Embryonic facial prominence (tissue), 1 donor: ENCODE measurements around the gene DDR1.
"Not testable (repeated sequence)": the region's sequence is repeated elsewhere in the genome, so short reads cannot be mapped to it uniquely, and the experiment has no call there.

Experiments
- DNase-seq: peaks from one replicate; pipeline ENCODE4 v3.0.0-alpha.2; 2016; ENCODE audit errors: extremely low spot score

Gene DDR1

GRCh38 chr6:30854285-30855040 is 29.9 kb upstream of the DDR1 start:
- no peak for DNase-seq

- no peak for DNase-seq
Observed at GRCh38 chr6:30855429-30856075, 28.8 kb upstream of the DDR1 start.

- DNase-seq: no peak
Observed at GRCh38 chr6:30857112-30857511, 27.2 kb upstream of the DDR1 start.

- DNase-seq: no peak
Observed at GRCh38 chr6:30857549-30857948, 26.8 kb upstream of the DDR1 start.

- DNase-seq: not testable (repeated sequence)
Observed at GRCh38 chr6:30859726-30860125, 24.6 kb upstream of the DDR1 start.

- DNase-seq: no peak
Observed at GRCh38 chr6:30861257-30862048, 22.9 kb upstream of the DDR1 start.

- no peak for DNase-seq
Observed at GRCh38 chr6:30862156-30862875, 22.0 kb upstream of the DDR1 start.

- no peak for DNase-seq
Observed at GRCh38 chr6:30864325-30864724, 20.0 kb upstream of the DDR1 start.

- DNase-seq: not testable (repeated sequence)
Observed at GRCh38 chr6:30869241-30869749, 15.0 kb upstream of the DDR1 start.

GRCh38 chr6:30870546-30870945 is 13.8 kb upstream of the DDR1 start:
- no peak for DNase-seq

- no peak for DNase-seq
Observed at GRCh38 chr6:30871592-30872183, 12.6 kb upstream of the DDR1 start.

- DNase-seq: no peak
Observed at GRCh38 chr6:30873137-30873640, 11.1 kb upstream of the DDR1 start.

GRCh38 chr6:30873795-30874194 is 10.5 kb upstream of the DDR1 start:
- not testable (repeated sequence) for DNase-seq

- DNase-seq: no peak
Observed at GRCh38 chr6:30875244-30876038, 8.9 kb upstream of the DDR1 start.

GRCh38 chr6:30876039-30876730 is 8.1 kb upstream of the DDR1 start:
- DNase-seq: no peak

- peak; percentile 59 for DNase-seq
Observed at GRCh38 chr6:30877419-30878262, 6.7 kb upstream of the DDR1 start.

- no peak for DNase-seq
Observed at GRCh38 chr6:30879684-30880427, 4.5 kb upstream of the DDR1 start.

- DNase-seq: no peak
Observed at GRCh38 chr6:30880698-30881252, 3.5 kb upstream of the DDR1 start.
